ENCODE results near the gene FBL. TPM values are rescaled to one million over a fixed set of nuclear protein-coding genes. Genes with fewer than 3 reads are reported as not detected.

The FBL gene
- 593 to 734 TPM (median 701 TPM) in 5 replicates for total RNA-seq (2022; extraction: Qiagen RNA extraction)

GRCh38 chr19:39845933-39846677 lies at the start of gene FBL:
FBL (minus strand) TSS chr19:39846379; CDS start chr19:39846300, 79 bp downstream.

GRCh38 chr19:39833464-39834286 lies 12.5 kb downstream of the FBL start, which contains the start of gene DYRK1B:
DYRK1B (minus strand) TSS chr19:39834162; CDS start chr19:39831867, 2,295 bp downstream.

Other genes with a start within 250 kb of the FBL start
- gene LGALS13, start 243.9 kb downstream of the FBL start, total RNA-seq (2022; extraction: Qiagen RNA extraction) = not detected in 5 replicates
- gene LGALS16, start 190.5 kb downstream of the FBL start, total RNA-seq (2022; extraction: Qiagen RNA extraction) = not detected in 5 replicates
- gene LGALS14, start 141.9 kb downstream of the FBL start, total RNA-seq (2022; extraction: Qiagen RNA extraction) = not detected in 5 replicates
- 0.23 TPM in 1 of 5 replicates, not detected in the others for gene CLC, start 108.3 kb downstream of the FBL start, total RNA-seq (2022; extraction: Qiagen RNA extraction)
- not detected in 5 replicates for gene LEUTX, start 67.5 kb downstream of the FBL start, total RNA-seq (2022; extraction: Qiagen RNA extraction)
- gene DYRK1B, start 12.2 kb downstream of the FBL start, total RNA-seq (2022; extraction: Qiagen RNA extraction) = 19.3 to 23.3 TPM (median 20.8 TPM) in 5 replicates
- 0.52 to 1.2 TPM (median 0.68 TPM) in 5 replicates for gene FCGBP, start 88.3 kb upstream of the FBL start, total RNA-seq (2022; extraction: Qiagen RNA extraction)
- gene PSMC4, start 124.8 kb upstream of the FBL start, total RNA-seq (2022; extraction: Qiagen RNA extraction) = 259 to 297 TPM (median 277 TPM) in 5 replicates
- gene ZNF546, start 150.7 kb upstream of the FBL start, total RNA-seq (2022; extraction: Qiagen RNA extraction) = 2.0 to 2.3 TPM (median 2.2 TPM) in 5 replicates
- 5.2 to 6.8 TPM (median 6.0 TPM) in 5 replicates for gene ZNF780B, start 209.9 kb upstream of the FBL start, total RNA-seq (2022; extraction: Qiagen RNA extraction)
- 25.1 to 29.9 TPM (median 27.8 TPM) in 5 replicates for gene ZNF780A, start 244.6 kb upstream of the FBL start, total RNA-seq (2022; extraction: Qiagen RNA extraction)

Measured in A549 treated with AZD2906 at 1 μM for 4 hours (cell line).